Ecto neural progenitor cell (in vitro differentiated cells): ENCODE data around the gene FCRLA.
"Not testable (repeated sequence)": the region's sequence is repeated elsewhere in the genome, so short reads cannot be mapped to it uniquely, and the experiment has no call there.

Experiments
- DNase-seq: peaks from one replicate; pipeline ENCODE4 v3.0.0-alpha.2; 2018; ENCODE audit warnings: low spot score

Gene FCRLA

DNA sequence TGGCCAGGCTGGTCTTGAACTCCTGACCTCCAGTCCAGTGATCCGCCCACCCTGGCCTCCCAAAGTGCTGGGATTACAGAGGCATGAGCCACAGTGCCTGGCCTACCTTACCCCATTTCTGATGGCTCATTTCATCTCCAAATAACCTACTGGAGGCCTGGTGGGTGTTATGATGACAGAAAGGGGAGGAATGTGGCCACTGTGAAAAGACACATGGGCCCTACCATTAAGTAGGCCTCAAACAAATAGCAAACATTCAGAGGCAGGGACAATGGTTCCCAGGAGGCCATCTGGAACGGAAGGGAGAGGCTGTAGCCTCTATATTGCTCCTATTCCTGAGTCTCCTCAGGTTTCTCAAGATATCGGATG lies 932 bp upstream of the FCRLA start:
- DNase-seq = no peak

DNA sequence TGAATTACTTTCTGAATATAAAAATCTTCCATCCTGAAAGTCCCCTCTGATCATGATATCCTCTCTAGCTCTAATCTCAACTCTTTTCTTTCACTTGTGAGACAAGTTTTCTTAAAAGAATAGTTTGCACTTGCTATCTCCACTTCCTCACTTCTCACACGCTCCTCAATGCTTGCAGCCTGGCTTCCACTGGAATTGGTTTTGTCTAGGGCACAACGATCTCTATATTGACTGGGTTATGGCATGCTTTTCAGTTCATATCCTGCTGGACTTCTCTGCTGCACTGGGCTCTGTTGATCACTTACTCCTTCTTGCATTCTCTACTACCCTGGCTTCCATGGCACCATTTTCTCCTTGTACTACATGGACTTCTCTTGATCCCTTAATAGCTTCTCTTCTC lies 474 bp downstream of the FCRLA start:
- DNase-seq = no peak

DNA sequence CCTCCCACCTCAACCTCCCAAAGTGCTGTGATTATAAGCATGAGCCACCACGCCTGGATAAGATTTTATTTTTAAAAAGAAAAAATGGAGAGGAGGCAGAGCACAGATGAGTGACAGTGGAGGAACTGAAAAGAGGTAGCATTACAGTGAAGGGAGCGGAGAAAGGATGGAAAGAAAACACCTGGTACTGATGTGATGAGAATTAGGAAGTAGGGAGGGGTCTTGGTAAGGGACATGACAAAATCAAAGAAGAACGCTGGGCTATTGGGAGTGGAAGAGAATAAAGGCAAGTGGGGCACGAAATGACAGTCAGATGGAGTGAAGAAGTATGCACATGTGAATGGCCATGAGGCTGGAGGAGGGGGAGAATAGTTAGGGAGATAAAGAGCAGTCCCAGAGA lies 2.3 kb downstream of the FCRLA start:
- no peak for DNase-seq

DNA sequence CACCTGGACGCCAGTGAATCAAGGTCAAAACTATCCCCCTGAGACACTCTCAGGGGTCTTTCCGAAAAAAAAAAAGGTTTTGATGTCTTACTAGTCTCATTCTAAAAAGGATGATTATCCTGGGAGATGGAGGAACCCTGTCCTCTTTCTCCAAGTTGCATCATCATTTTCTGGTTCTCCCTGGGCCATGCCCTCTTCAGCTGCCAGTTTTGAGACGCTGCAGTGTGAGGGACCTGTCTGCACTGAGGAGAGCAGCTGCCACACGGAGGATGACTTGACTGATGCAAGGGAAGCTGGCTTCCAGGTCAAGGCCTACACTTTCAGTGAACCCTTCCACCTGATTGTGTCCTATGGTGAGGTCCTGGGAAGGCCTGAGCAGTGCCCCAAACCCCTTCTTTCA lies 3.5 kb downstream of the FCRLA start:
- no peak for DNase-seq

DNA sequence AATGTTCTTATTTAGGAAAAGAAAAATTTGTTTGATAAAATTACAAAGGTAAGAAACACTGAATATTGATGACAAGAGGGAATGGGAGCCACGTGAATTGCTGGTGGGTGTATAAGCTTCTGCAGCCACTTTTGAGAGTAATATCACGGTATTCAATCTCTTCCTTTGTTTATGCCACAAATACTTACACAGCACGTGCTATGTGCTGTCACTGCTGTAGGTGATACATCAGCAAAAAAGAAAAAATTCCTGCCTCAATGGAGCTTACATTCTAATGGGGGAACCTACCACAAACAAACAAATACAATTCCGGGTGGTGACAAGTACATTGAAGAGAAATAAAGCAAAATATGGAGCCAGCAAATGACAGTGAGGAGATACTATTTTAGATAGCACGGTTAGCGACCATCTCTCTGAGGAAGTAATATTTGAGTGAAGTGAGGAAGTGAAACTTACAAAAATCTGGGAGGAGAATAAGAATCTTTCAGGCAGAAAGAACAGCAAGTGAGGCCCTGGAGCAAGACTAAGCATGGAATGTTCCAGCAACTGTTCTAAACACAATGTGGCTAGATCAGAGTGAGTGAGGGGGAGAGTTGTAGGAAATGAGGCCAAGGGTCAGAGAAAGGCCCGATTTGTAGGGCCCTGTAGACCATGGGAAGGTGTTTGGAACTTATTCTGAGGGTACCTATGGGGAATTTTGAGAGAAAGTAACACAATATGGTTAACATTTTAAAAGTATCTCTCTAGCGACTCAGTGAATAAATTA lies 11.7 kb downstream of the FCRLA start:
- DNase-seq = no peak

DNA sequence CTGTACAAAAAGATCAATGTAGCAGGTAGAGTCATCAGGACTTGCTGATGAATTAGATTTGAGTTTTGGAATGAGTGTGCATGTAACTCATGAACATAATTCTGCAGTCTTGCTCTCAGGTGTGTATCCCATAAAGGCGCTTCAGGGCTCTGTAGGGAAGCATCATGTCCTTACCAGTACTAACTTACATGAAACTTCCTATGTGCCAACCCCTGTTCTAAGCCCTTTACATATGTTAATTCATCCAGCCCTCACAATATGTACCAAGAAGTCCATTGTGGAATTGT lies 12.2 kb downstream of the FCRLA start:
- DNase-seq = no peak

DNA sequence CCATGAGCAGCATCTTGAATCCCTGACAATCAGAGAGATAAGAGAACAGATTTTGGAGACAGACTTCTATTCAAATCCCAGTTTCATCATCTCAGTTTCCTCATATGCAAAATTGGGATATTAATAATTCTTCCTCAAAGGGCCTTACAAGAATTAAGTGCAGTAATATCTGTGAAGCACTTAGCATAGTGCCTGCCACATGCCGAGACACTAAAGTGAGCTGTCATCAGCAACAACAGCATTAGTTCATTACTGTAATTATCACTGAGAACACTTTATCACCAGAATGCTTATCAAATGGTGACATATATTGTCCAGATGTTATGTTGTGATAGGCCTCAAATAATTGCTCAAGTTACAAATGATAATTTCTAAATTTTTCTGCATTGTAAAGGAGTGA lies 13.4 kb downstream of the FCRLA start:
- no peak for DNase-seq

DNA sequence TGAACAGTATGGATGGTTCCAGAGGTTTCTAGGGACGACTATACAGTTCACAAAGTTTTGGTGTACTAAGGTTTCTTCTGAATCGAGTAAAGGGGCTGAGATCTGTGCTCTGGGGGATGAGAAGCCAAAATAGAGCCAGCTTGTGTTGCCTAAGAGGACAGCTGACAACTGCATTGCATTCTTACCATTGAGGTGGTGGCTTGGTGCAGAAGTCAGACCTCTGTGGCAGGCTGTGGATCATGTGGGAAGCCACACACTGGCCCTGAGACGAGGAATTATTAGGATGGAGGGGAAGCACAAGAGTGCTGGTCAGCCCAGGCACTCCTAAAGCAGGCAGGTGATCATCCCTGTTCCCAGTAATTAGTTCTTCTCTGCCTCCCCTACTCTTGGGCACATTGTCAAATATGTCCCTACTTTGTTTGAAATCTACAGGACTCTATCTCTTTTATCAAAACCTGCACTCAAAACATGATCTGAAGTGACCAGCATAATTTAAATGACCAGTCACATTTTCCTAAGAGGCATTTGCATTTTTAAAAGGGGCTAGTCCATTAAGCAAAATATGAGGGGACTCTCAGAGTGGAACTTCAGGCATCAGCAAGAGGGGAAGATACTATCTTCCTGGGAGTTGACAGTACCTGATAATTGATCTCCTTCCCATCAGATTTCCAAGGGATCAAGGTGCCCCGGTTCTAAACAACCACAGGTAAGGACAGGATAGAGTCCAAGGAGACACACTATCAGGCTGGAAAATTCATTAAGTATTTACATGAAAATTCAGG lies 14.1 kb downstream of the FCRLA start, which contains the start of gene FCRLB:
Gene FCRLB, plus strand, starts transcription at position 589 of the 782 bp plus-strand sequence. CDS start 1,129 bp downstream, outside the sequence.
- DNase-seq = no peak

DNA sequence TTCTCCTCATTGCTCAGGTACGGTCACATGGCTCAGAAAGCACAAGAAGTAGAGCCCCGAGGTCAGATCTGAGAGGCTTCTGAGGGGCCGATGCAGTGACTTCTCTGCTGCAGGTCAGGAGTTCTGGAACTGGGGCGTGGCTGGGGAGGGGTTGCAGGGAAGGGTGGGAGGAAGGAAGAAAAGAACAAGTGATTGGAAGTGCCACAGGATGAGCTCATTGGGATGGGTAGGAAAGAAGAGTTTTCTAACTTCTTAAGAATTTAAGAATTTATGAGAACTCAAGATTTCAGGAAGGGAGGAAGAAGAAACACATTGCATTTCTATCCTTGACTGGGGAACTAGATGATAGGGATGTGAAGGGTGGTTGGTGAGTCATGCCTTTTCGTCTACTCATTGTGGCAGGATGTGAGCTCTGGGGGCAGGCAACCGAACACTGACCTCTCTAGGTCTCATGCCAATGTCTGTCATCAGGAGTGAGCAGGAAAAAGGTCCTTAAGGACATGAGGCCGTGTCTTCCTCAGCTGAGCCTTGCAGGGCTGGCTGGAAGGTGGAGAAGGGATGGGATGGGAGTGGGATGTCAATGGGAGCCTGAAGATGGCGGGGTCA lies 14.8 kb downstream of the FCRLA start:
- DNase-seq = no peak

DNA sequence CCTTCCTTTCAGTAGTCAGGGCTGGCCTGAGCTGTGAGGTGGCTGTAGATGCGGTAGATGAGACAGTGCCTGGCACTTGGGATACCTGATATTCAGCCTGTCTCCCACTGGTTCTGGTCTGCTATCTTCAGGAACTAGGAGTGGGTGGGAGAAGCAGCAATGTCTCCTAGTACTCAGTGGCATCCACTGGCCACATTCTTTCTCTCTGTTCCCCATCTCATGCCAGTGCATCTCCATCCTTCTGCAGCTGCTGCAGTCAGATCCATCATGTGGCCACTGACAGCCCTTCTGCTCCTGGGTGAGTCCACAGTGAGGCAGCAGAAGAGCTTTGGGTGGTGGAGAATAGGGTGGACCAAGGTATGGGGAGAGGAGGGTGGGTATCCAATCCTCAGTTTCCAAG lies 15.4 kb downstream of the FCRLA start:
- DNase-seq = no peak

DNA sequence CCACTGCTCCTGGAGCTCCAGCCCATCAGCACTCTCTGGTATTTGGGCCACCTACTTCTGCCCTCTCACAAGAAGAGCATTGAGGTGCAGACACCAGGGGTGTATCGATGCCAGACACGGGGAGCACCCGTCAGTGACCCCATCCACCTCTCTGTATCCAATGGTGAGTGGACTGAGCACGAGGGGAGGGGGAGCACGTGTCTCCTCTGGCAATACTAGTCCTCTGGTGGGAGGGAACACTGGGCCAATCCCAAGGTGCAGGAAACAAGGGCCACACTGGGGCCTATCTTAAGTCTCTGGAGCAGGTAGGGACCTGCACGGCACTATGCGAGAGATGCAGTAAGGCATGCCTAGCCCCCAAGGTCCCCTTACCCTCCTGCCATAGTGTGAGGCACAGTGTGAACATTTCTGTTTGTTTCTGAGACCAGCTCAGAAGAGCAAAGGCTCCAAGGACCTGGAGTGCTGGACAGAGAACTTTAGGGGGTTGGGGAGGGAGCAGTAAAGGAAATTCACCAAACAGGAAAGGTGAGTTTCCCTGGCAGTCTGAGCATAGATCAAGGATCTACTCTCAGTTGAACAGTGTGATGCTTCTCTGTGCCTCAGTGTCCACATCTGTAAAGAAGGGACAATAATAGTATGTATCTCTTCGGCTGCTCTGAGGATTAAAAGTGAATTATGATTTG lies 16.6 kb downstream of the FCRLA start:
- no peak for DNase-seq

DNA sequence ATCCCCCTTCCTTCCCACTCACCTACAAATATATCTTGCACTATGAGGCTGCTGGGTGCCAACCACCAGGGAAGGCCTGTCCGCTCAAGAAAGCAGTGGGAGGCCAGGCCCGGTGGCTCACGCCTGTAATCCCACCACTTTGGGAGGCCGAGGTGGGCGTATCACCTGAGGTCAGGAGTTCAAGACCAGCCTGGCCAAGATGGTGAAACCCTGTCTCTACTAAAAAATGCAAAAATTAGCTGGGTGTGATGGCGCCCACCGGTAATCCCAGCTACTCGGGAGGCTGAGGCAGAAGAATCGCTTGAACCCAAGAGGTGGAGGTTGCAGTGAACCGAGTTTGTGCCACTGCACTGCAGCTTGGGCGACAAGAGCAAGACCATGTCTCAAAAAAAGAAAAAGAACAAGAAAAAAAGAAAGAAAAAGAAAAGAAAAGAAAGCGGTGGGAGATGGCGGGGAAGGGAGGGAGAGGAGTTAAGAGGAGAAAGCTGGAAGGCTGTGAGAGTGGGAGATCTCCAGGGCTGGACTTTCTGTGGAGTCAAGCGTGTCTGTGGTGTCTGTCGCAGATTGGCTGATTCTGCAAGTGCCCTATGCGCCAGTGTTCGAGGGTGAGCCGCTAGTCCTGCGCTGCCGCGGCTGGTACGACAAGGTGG lies 18.4 kb downstream of the FCRLA start:
- DNase-seq = not testable (repeated sequence)

DNA sequence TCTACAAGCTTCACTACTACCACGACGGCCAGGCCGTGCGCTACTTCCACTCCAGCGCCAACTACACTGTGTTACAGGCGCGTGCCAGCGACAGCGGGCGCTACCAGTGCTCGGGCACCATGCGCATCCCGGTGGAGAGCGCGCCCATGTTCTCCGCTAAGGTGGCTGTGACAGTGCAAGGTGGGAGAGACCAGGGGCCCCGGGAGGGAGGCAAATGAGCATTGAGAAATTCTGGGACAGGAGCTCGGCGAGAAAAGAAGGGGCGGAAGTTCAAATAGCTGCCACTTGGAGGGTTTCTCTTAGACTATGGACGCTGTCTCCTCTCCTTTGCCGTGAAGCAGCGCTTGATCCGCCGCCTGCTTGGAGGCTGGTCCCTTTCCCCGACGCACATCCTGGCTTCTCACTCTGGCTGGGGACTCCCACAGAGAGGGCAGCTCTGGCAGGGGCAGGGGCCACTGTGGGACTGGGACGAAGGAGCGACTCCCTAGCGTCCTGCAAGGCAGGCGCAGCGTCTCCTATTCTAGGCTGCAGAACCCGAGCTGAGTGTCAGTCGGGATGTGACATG lies 19.0 kb downstream of the FCRLA start:
- DNase-seq = peak; percentile 73

DNA sequence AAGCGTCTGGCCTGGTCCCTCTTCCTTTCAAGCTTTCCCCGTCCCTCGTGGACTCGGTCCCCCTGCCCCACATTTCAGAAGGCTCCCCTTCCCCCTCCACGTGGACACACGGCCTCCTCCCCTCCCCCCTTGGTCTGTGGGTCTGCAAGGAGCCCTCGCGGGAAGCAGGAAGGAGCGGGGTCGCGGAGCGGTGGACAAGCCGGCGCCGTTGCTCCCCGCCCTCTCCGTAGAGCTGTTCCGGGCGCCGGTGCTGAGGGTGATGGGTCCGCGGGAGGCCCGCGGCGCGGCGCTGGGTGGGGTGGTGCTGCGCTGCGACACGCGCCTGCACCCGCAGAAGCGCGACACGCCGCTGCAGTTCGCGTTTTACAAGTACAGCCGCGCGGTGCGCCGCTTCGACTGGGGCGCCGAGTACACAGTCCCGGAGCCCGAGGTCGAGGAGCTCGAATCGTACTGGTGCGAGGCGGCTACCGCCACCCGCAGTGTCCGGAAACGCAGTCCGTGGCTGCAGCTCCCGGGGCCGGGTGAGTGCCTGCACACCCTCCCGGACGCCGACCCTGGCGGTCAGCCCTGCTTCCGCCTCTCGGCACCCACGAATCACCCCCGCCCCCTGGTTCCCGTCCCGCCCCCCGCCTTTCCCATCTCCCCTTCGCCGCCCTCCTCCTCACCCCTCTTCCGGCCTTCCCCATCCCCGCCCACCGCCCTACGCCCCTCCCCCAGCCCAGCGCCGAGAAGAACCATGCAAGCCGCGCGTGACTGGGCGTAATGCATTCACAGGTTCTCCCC lies 19.6 kb downstream of the FCRLA start:
- peak; percentile 88 for DNase-seq

DNA sequence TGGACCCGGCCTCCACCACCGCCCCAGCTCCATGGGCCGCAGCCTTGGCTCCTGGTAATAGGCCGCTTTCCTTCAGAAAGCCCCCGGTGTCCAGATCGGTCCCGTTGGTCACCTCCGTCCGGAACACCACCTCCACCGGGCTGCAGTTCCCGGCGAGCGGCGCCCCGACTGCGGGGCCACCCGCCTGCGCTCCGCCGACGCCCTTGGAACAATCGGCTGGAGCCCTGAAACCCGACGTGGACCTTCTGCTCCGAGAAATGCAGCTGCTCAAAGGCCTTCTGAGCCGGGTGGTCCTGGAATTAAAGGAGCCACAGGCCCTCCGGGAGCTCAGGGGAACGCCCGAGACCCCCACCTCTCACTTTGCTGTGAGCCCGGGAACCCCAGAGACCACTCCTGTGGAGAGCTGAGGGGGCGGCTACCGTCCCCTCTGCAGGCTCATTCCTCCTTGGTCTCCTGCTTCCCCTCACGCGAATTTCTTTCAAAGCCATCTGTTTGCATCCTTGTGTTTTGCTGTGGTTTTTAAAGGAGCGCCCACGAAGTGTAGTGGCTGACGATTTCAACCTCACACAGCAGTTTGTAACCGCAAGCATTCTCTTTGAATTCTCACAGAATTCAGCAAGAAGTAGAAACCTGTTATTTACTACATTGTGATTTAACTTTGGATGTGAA lies 20.4 kb downstream of the FCRLA start:
- DNase-seq = no peak

DNA sequence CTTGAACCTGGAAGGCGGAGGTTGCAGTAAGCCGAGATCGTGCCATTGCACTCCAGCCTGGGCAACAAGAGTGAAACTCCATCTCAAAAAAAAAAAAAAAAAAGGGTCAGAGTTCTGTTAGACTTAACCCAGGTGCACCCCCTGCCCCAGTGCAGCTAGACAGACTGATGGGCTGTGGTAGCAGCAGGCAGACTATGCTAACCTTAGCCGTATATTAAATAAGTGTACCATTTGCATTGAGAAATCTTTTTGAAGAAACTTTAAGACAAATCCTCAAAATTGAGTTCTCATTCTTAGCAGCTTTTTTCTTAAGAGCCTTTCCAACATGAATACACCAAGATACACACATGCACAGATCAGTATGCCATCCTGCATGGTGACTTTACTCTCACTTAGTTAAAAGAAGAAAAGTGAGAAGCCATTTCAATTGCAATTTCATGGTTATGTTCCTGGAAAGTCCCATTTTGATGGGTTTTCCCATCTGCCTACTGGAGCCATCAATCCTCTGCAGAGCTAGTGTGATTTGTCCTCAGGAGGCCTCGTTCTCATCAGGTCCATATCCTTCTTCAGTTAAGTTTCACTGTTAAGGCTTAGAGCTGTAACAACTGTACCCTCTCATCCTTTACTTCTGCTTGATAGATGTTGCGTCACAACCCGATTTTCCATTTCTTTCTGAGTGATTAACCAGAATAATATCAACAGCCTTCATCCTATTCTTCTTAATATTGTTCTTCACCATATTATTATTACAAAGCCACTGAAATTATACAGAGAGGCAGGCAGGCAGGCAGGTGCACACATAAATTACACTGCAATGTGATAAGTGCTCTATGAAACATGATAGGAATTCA lies 21.6 kb downstream of the FCRLA start:
- DNase-seq = no peak

DNA sequence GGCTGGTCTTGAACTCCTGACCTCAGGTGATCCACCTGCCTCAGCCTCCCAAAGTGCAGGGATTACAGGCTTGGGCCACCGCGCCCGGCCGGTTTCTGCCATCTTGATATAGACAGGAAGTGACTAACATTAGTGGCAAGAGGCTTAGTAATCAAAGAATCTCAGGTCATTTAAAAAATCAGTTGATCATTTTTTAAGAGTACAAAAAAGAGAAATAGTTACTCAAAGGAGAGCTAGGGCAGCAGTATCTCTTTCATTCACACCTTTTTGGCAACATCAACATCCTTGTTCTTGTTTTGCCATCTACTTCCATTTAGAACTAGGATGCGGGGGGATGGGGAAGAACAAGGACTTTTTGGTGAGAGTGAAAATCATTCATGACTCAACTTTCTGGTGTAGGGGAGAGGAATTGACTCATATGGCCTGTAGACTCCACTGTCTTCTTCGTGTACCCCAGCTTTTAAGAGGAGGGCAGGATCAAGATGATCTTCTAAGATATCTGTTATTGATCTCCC lies 23.1 kb downstream of the FCRLA start:
- no peak for DNase-seq

DNA sequence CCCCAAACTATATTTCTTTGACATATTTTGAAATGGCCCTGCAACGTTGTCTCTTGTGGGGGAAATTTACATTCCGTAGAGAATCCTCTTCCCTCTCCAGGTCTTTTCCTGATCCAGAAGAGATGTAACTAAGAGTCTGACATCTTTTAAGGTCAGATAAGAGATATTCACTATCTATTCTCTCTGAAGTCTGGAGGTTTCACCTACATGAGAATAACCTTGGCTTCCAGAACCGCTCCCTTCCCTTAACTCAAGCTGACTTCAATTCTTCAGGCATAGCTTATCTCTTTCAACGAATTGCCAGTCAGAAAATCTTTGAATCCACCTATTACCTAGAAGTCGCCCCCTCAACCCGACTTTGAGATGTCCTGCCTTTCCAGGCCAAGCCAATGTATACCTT lies 24.2 kb downstream of the FCRLA start:
- DNase-seq = no peak

DNA sequence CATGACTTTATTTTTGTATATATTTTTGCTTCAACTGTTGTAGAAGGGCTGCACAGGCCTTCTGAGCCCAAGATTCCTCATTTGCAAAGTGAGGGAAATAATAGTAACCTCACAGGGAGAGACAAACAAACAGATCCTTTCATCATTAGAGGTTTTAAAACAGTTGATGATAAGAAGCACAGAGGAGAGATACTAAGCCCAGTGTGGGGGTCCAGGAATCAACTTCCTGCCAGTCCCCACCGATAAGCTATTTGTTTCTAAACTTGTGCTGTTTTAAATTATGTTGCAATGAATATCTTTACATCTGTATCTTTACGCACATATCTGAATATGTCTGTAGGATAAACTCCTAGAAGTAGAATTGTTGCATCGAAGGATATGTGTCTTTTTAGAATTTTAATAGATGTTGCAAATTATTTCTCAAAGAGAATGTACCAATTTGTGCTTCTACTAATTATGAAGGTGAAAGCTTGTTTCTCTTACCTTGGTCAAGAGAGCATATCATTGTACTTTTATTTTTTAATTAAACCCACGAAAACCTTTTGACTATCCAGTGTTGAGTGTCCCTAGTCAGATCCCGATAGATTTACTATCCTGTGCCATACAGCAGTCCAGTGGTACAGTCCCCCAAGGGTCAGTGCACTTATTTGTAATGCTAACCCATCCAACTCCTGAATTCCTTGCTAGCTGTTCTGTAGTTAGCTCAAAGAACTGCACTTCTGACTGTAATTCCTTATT lies 25.1 kb downstream of the FCRLA start:
- DNase-seq = no peak
